Heart left ventricle (tissue), 13 donors: ENCODE measurements around the gene C2CD3.

Source experiments
- POLR2A ChIP-seq, 2 donors: fragments of 450-650 bp; IDR thresholded peaks; one replicate each; pipeline ENCODE4 v1.6.1; 2017; ENCODE audit warnings: antibody characterized with exemption in 2 of 2, mild to moderate bottlenecking in 2 of 2, moderate library complexity in 2 of 2
- TF ChIP-seq, protein P1 (sequence below), 12 donors: fragments of 200-600 bp; sonication (generic) in 4 of 12; IDR thresholded peaks; one replicate each; pipeline versions ENCODE4 v1.5.0 to v1.8.0; 2018 to 2022; ENCODE audit warnings: antibody characterized with exemption in 12 of 12, mild to moderate bottlenecking in 5 of 12
- donor health status: ischemic (EF 13 %, LVEDD 7.1; RV severe dilation, severe dysfunction).
- donor health status: DM: no; HTN: yes; CAD: no.
- donor health status: DM: no; HTN: no; CAD: no.
- donor health status: ischemic (EF 25% LVEDD 6.9; RV normal size, moderate dysfunction).
- donor health status: ischemic (EF 25% LVEDD 5.7; RV mildly dilated, moderate dysfunction).
- donor health status: ischemic (EF 35%, LVEDD 5.7; RV mildly dilated, moderate dysfunction).
- donor health status: nonischemic (EF 11% LVEDD 7.7; RV severe dilation, severe dysfunction).
- donor health status: DM: yes; HTN: yes; CAD: no.
- donor health status: PGD.
- donor health status: ischemic (EF 29% LVEDD 5.4; RV normal size, mild dysfunction).
- donor health status: nonischemic (EF 23%, LVEDD 6.1; RV moderate dilation, normal function).

- TF ChIP-seq, protein P1, sequence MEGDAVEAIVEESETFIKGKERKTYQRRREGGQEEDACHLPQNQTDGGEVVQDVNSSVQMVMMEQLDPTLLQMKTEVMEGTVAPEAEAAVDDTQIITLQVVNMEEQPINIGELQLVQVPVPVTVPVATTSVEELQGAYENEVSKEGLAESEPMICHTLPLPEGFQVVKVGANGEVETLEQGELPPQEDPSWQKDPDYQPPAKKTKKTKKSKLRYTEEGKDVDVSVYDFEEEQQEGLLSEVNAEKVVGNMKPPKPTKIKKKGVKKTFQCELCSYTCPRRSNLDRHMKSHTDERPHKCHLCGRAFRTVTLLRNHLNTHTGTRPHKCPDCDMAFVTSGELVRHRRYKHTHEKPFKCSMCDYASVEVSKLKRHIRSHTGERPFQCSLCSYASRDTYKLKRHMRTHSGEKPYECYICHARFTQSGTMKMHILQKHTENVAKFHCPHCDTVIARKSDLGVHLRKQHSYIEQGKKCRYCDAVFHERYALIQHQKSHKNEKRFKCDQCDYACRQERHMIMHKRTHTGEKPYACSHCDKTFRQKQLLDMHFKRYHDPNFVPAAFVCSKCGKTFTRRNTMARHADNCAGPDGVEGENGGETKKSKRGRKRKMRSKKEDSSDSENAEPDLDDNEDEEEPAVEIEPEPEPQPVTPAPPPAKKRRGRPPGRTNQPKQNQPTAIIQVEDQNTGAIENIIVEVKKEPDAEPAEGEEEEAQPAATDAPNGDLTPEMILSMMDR (IDR thresholded peaks at IDR 0.05) = no peak
- no peak for TF ChIP-seq POLR2A (IDR thresholded peaks at IDR 0.05)
These were observed 33.2 kb upstream of the C2CD3 start for GRCh38 chr11:74203966-74204365.
